Endothelial cell (in vitro differentiated cells): ENCODE results near the gene OR4N5. TPM values are rescaled to one million over a fixed set of nuclear protein-coding genes. Genes with fewer than 3 reads are reported as not detected.

ENCODE experiments used
- DNase-seq: peaks from one replicate; pipeline ENCODE4 v3.0.0; 2021; ENCODE audit warnings: low spot score
- H3K27ac Mint-ChIP-seq: one replicate; pipeline ENCODE4 v1.8.0; 2021; ENCODE audit warnings: mixed read lengths, inconsistent platforms; ENCODE audit not compliant: unreplicated experiment
- H3K27me3 Mint-ChIP-seq: one replicate; pipeline ENCODE4 v1.8.0; 2021; ENCODE audit warnings: mild to moderate bottlenecking, moderate library complexity, mixed read lengths, inconsistent platforms; ENCODE audit not compliant: unreplicated experiment
- H3K36me3 Mint-ChIP-seq: one replicate; pipeline ENCODE4 v1.8.0; 2021; ENCODE audit warnings: mild to moderate bottlenecking, low read depth, mixed read lengths, inconsistent platforms; ENCODE audit not compliant: unreplicated experiment
- H3K4me1 Mint-ChIP-seq: one replicate; pipeline ENCODE4 v1.8.0; 2021; ENCODE audit warnings: mild to moderate bottlenecking, mixed read lengths, inconsistent platforms; ENCODE audit not compliant: unreplicated experiment
- H3K4me3 Mint-ChIP-seq: one replicate; pipeline ENCODE4 v1.8.0; 2021; ENCODE audit warnings: mild to moderate bottlenecking, mixed read lengths, inconsistent platforms; ENCODE audit not compliant: unreplicated experiment
- H3K9me3 Mint-ChIP-seq: one replicate; pipeline ENCODE4 v1.8.0; 2021; ENCODE audit warnings: mixed read lengths, inconsistent platforms; ENCODE audit not compliant: unreplicated experiment
- total RNA-seq: library from RNA; stranded (reverse); fragmentation: NEBNext Ultra II Directional; extraction: Animal tissue kit (Norgen Biotek cat#: 25700); gene quantifications from one replicate; pipeline ENCODE4 v1.2.1, GENCODE V29; 2021; ENCODE audit not compliant: unreplicated experiment
- TF ChIP-seq, protein P1 (sequence below): fragments of 200-600 bp; sonication (generic); IDR thresholded peaks from one replicate; pipeline ENCODE4 v1.5.0; 2021; ENCODE audit warnings: antibody characterized with exemption; ENCODE audit not compliant: unreplicated experiment

Gene OR4N5
- total RNA-seq, 1 donor from 2014 or later, result not detected

DNA sequence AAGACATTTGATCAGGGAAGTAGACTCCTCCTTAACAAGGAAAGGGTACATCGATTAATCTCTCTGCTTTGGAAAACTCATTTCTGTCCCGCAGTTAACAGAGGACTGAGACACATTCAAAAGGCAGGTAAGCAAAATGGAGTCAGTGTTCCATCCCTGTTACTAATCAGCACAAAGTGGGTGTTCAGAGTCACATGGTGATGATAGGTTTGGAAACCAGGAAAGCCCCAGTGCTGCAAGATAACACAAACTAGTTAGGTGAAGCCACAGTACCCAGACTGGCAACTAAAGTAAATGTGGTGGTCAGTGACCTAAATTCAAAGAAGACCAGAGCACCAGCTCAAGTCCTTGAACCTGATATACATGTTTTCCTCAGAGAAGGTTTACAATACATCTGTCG, 26.3 kb upstream of the OR4N5 start:
- no peaks in the 10 kb centered on the region for H3K36me3 Mint-ChIP-seq
- H3K4me1 Mint-ChIP-seq, result no peaks in the 10 kb centered on the region
- peaks cover 10% of the 10 kb centered on the region for H3K9me3 Mint-ChIP-seq
- no peaks in the 10 kb centered on the region for H3K27me3 Mint-ChIP-seq
- TF ChIP-seq, protein P1, sequence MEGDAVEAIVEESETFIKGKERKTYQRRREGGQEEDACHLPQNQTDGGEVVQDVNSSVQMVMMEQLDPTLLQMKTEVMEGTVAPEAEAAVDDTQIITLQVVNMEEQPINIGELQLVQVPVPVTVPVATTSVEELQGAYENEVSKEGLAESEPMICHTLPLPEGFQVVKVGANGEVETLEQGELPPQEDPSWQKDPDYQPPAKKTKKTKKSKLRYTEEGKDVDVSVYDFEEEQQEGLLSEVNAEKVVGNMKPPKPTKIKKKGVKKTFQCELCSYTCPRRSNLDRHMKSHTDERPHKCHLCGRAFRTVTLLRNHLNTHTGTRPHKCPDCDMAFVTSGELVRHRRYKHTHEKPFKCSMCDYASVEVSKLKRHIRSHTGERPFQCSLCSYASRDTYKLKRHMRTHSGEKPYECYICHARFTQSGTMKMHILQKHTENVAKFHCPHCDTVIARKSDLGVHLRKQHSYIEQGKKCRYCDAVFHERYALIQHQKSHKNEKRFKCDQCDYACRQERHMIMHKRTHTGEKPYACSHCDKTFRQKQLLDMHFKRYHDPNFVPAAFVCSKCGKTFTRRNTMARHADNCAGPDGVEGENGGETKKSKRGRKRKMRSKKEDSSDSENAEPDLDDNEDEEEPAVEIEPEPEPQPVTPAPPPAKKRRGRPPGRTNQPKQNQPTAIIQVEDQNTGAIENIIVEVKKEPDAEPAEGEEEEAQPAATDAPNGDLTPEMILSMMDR, result no peak
- no peak overlapping the region for H3K4me3 Mint-ChIP-seq
- no peak overlapping the region for H3K27ac Mint-ChIP-seq
- no peak for DNase-seq

DNA sequence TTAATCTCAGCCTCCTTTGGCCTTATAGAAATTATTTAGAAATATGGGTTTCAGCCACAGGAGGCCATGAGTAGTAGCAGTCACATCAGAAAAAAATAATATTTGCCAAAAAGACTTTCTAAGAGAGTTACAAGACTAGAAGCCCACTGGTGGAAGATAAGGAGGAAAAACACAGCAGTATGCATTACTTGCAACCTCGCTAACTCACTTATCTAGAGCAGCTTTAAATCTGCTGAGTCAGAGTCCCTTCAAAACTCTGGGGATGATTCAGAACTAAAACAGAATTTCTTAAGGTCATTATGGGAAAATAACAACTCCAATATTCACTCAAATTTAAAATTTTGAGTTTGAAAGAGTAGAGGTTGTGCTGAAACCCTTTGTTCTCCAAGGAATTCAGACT, 21.9 kb upstream of the OR4N5 start:
- no peak for DNase-seq
- Mint-ChIP-seq H3K9me3 (peaks cover 25% of the 10 kb centered on the region), H3K4me1 (no peaks in the 10 kb centered on the region), H3K36me3 (no peaks in the 10 kb centered on the region), H3K27ac (no peak overlapping the region), H3K4me3 (no peak overlapping the region), H3K27me3 (no peaks in the 10 kb centered on the region)
- TF ChIP-seq, protein P1, result no peak

DNA sequence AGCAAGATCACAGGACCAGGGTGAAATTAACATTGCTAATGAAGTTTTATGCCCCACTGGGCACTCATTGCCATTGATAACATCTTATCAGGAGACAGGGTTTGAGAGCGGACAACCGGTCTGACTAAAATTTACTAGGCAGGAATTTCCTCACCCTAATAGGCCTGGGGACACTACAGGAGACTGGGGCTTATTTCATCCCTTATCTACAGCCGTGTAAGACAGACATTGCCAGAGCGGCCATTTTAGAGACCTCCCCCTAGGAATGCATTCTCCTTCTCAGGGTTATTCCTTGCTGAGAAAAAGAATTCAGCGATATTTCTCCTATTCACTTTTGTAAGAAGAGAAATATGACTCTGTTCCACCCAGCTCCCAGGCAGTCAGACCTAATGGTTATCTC, 19.8 kb upstream of the OR4N5 start:
- H3K36me3 Mint-ChIP-seq, result no peaks in the 10 kb centered on the region
- DNase-seq, result no peak
- H3K4me1 Mint-ChIP-seq, result no peaks in the 10 kb centered on the region

DNA sequence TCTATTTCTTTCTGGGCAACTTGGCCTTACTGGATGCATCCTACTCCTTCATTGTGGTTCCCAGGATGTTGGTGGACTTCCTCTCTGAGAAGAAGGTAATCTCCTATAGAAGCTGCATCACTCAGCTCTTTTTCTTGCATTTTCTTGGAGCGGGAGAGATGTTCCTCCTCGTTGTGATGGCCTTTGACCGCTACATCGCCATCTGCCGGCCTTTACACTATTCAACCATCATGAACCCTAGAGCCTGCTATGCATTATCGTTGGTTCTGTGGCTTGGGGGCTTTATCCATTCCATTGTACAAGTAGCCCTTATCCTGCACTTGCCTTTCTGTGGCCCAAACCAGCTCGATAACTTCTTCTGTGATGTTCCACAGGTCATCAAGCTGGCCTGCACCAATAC, 5.3 kb downstream of the OR4N5 start:
- TF ChIP-seq, protein P1, result no peak
- Mint-ChIP-seq H3K4me3 (no peak overlapping the region), H3K27me3 (peaks cover 2% of the 10 kb centered on the region), H3K36me3 (no peaks in the 10 kb centered on the region), H3K9me3 (peaks cover 9% of the 10 kb centered on the region), H3K27ac (no peak overlapping the region), H3K4me1 (no peaks in the 10 kb centered on the region)
- no peak for DNase-seq

More for the DNA sequence above, 19.8 kb upstream of the OR4N5 start:
- Mint-ChIP-seq H3K9me3 (peaks cover 22% of the 10 kb centered on the region), H3K27me3 (no peaks in the 10 kb centered on the region), H3K4me3 (no peak overlapping the region), H3K27ac (no peak overlapping the region)
- TF ChIP-seq, protein P1, result no peak

DNA sequence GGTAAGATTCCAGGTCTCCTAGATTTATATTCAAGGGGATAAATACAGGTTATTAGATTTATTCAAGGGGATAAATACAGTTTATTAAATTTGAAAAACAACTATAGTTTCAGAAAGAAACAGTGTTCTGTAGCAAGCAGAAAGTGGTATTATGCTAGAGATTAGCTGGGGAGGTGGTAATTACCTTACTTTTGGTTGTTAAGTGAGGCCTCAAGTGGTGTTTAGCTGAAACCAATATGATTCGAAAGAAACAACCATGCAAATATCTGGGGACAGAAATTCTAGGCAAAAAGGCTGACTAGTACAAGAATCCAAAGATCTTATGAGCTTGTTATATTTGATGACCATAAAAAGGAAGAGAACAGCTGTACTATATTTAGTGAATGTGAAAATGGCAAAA, 6.2 kb downstream of the OR4N5 start:
- Mint-ChIP-seq H3K36me3 (no peaks in the 10 kb centered on the region), H3K4me1 (no peaks in the 10 kb centered on the region), H3K27me3 (peaks cover 2% of the 10 kb centered on the region), H3K4me3 (no peak overlapping the region), H3K9me3 (peaks cover 9% of the 10 kb centered on the region), H3K27ac (no peak overlapping the region)
- TF ChIP-seq, protein P1, result no peak
- DNase-seq, result no peak
